NOMO-1 treated with dmso at 0.1 percent for 144 hours (cell line): ENCODE measurements around the gene HBG1.
"Not testable (repeated sequence)": the region's sequence is repeated elsewhere in the genome, so short reads cannot be mapped to it uniquely, and the experiment has no call there.

Experiments used
- DNase-seq: peaks from one replicate; lab custom pipeline; 2025; ENCODE audit not compliant: unreplicated experiment; lab: John Stamatoyannopoulos, UW

Gene HBG1

GRCh38 chr11:5277807-5278382, 28.2 kb upstream of the HBG1 start:
- DNase-seq = no peak

- no peak for DNase-seq
Measured at GRCh38 chr11:5276697-5277096, 27.0 kb upstream of the HBG1 start.

- DNase-seq = no peak
Measured at GRCh38 chr11:5275369-5276110, 25.9 kb upstream of the HBG1 start.

GRCh38 chr11:5274395-5274794, 24.7 kb upstream of the HBG1 start:
- no peak for DNase-seq

GRCh38 chr11:5272395-5273017, 22.8 kb upstream of the HBG1 start:
- no peak for DNase-seq

GRCh38 chr11:5269715-5270147, 20.1 kb upstream of the HBG1 start, which contains the start of gene HBE1:
TSS of gene HBE1 (minus strand) at chr11:5269945. CDS start at chr11:5269890, 55 bp downstream.
- DNase-seq = no peak

- DNase-seq = no peak
Measured at GRCh38 chr11:5267033-5267563, 17.4 kb upstream of the HBG1 start.

- no peak for DNase-seq
Measured at GRCh38 chr11:5266609-5267008, 17.0 kb upstream of the HBG1 start.

GRCh38 chr11:5265832-5266231, 16.2 kb upstream of the HBG1 start:
- DNase-seq = no peak

- DNase-seq = no peak
Measured at GRCh38 chr11:5258543-5259262, 9.0 kb upstream of the HBG1 start.

GRCh38 chr11:5257296-5257695, 7.6 kb upstream of the HBG1 start:
- no peak for DNase-seq

GRCh38 chr11:5254646-5255413, 5.2 kb upstream of the HBG1 start, which contains the start of gene HBG2:
TSS of gene HBG2 (minus strand) at chr11:5254781. CDS start at chr11:5254728, 53 bp downstream.
- not testable (repeated sequence) for DNase-seq

GRCh38 chr11:5254023-5254422, 4.4 kb upstream of the HBG1 start:
- DNase-seq = not testable (repeated sequence)

- DNase-seq = not testable (repeated sequence)
Measured at GRCh38 chr11:5253440-5253839, 3.8 kb upstream of the HBG1 start.

GRCh38 chr11:5252919-5253265, 3.2 kb upstream of the HBG1 start:
- no peak for DNase-seq

GRCh38 chr11:5252192-5252918, 2.7 kb upstream of the HBG1 start:
- no peak for DNase-seq

- DNase-seq = no peak
Measured at GRCh38 chr11:5251746-5252145, 2.1 kb upstream of the HBG1 start.

GRCh38 chr11:5250543-5251204, 1.0 kb upstream of the HBG1 start:
- no peak for DNase-seq

GRCh38 chr11:5248498-5248897, 1.2 kb downstream of the HBG1 start:
- DNase-seq = not testable (repeated sequence)
